HG03066 (cell line): ENCODE measurements around the gene GGT5.

Experiments used
- ATAC-seq: cut with Tn5 transposase; IDR thresholded peaks from one replicate; pipeline ENCODE4 v1.9.1; 2021; ENCODE audit warnings: low read depth; ENCODE audit not compliant: unreplicated experiment

GGT5 gene

DNA sequence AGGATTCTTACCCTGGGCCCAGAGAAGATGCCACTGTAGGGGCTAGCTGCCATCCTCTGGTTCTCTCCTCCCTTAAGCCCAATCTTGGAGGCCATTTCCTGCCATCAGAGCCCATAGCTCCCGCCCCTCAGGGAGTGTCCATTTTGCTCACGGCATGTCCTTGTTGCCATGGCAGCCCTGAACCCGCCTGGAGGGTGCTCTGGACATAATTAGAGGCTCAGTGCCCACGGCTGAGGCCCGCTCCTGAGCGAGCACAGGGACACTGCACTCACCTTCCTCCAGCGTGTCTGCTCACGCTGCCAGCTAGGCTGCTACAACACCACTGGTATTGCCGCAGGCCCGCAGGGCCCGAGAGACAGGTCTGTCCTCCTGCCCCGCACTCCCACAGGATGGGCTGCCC lies 74.7 kb downstream of the GGT5 start:
- ATAC-seq: no peak
